Measurements from ENCODE around the gene LMX1B. TPM values are rescaled to one million over a fixed set of nuclear protein-coding genes. Genes with fewer than 3 reads are reported as not detected.

Gene LMX1B
- total RNA-seq, 1 experiment from 2014 or later = not detected

DNA sequence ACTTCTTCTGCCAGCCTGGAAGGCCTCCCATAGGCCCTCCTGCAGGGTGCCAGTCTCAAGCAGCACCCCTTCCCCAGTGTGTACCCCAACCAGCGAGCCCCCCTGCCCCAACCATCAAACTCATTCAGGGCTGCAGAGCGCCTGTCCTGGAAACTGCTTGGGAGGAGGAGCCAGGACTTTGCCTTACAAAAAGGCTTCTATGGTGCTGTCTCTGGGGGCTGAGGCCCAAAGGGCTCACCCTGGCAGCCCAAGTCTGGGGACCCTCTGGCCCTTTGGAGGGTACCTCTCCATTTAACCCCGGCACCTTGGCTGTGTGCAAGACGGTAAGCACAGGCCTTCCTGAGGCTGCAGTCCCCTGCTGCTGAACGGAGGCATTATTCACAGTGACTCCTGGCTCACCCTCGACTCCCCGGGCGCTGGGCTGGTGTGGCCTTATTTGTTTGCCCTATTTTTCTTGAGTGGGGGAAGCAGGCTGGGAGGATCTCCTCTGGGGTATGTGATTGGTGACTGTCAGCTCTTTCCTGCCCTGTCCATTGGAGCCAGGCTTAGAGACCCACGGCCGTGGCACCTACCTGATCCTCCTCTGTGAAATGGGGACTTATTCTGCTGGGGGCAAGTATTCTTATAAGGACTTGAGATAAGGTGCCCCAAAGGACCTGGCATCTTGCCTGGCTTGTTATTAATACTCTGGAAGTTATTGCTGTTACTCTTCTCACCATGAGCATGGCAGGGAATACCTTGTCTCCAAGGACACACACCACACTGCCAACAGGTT is 5.8 kb downstream of the LMX1B start:
- Mint-ChIP-seq H3K4me1 (ENCODE audit: low read depth, unreplicated experiment) (no peaks in the 10 kb centered on the region), H3K9me3 (ENCODE audit: low read depth, unreplicated experiment) (no peaks in the 10 kb centered on the region), H3K27me3 (ENCODE audit: unreplicated experiment) (peaks cover 56% of the 10 kb centered on the region), H3K36me3 (ENCODE audit: insufficient read depth, unreplicated experiment) (peaks cover 2% of the 10 kb centered on the region), H3K27ac (ENCODE audit: unreplicated experiment) (no peak overlapping the region), H3K4me3 (ENCODE audit: low read depth, unreplicated experiment) (no peak overlapping the region)
- TF ChIP-seq, protein P1, sequence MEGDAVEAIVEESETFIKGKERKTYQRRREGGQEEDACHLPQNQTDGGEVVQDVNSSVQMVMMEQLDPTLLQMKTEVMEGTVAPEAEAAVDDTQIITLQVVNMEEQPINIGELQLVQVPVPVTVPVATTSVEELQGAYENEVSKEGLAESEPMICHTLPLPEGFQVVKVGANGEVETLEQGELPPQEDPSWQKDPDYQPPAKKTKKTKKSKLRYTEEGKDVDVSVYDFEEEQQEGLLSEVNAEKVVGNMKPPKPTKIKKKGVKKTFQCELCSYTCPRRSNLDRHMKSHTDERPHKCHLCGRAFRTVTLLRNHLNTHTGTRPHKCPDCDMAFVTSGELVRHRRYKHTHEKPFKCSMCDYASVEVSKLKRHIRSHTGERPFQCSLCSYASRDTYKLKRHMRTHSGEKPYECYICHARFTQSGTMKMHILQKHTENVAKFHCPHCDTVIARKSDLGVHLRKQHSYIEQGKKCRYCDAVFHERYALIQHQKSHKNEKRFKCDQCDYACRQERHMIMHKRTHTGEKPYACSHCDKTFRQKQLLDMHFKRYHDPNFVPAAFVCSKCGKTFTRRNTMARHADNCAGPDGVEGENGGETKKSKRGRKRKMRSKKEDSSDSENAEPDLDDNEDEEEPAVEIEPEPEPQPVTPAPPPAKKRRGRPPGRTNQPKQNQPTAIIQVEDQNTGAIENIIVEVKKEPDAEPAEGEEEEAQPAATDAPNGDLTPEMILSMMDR (IDR thresholded peaks at IDR 0.05; ENCODE audit: unreplicated experiment) = no peak
- intact Hi-C loops (cut with micrococcal nuclease; ENCODE audit: unreplicated experiment) = no loop called here
- CTCF ChIA-PET = no interaction called here
- no TSS peak for BruUV-seq (replicated peaks)
- DNase-seq = no peak

DNA sequence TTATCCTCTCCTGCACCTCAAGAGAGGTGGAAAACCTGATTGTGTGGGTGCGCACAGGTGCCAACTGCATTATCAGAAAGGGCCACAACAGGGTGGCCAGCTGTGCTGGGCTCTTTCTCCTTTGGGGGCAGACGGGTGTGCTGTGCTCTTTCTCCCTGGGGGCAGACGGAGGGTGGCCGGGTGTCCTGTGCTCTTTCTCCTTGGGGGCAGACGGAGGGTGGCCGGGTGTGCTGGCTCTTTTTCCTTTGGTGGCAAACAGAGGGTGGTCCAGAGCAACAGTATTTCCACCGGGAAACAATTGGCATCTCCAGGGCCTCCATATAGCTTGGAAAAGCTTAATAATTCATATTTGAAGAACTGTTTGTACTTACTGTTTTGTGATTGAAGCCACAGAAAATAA is 6.8 kb downstream of the LMX1B start:
- Mint-ChIP-seq H3K27me3 (ENCODE audit: unreplicated experiment) (peaks cover 63% of the 10 kb centered on the region), H3K36me3 (ENCODE audit: insufficient read depth, unreplicated experiment) (no peaks in the 10 kb centered on the region), H3K9me3 (ENCODE audit: low read depth, unreplicated experiment) (no peaks in the 10 kb centered on the region), H3K4me1 (ENCODE audit: low read depth, unreplicated experiment) (no peaks in the 10 kb centered on the region), H3K27ac (ENCODE audit: unreplicated experiment) (no peak overlapping the region), H3K4me3 (ENCODE audit: low read depth, unreplicated experiment) (no peak overlapping the region)
- no peak for DNase-seq
- no TSS peak for BruUV-seq (replicated peaks)
- CTCF ChIA-PET = interaction anchor here (0.7 kb wide), 1 partner anchor 18 kb away, joined by 3 read pairs; no protein-coding TSS in a partner anchor
- intact Hi-C loops (cut with micrococcal nuclease; ENCODE audit: unreplicated experiment) = no loop called here
- TF ChIP-seq, protein P1 (IDR thresholded peaks at IDR 0.05; ENCODE audit: unreplicated experiment) = no peak

DNA sequence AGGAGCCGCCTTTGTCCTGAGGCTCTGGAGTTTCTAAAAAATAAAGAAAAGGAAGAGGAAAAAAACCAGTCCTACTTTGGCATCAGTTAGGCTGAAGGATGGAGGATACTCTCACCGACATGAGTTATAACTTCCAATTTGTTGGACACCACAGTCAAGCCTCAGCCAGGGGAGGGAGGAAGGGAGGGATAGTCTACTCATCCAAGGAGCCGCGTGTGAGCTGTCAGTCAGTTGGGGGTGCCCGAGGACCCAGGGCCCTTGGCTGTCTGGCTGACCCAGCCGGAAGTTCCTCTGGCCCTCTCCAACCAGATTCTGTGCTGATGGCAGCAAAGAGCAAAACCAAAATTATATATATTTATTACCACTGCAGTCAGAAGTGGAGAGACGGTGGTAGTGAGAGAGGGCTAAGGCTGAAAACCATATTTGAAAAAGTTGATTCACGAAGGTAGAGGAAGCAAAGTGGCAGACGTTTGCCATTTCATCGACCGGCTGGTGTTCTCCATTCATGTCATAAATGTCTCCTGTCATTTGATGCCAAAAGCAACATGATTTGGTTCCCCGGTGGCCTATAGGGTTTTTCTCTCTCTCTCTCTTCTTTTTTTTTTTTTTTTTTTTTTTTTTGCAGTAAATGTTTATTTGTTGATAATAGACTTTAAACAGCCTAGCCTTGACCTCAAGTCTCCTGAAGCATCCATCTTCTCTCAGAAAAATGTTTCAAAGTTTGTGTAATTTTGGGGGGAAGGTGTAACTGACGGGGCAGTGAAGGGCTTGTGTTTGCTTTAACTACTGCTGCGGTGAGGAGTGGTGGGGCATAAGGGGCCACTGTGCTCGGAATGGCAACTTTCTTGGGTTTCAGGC is 7.6 kb downstream of the LMX1B start:
- no peak overlapping the region for H3K4me3 Mint-ChIP-seq (ENCODE audit: low read depth, unreplicated experiment)
- intact Hi-C loops (cut with micrococcal nuclease; ENCODE audit: unreplicated experiment) = no loop called here
- H3K4me1 Mint-ChIP-seq (ENCODE audit: low read depth, unreplicated experiment) = no peaks in the 10 kb centered on the region
- H3K27ac Mint-ChIP-seq (ENCODE audit: unreplicated experiment) = no peak overlapping the region
- no TSS peak for BruUV-seq (replicated peaks)
- no peak for DNase-seq
- peaks cover 7% of the 10 kb centered on the region for H3K36me3 Mint-ChIP-seq (ENCODE audit: insufficient read depth, unreplicated experiment)
- TF ChIP-seq, protein P1 (IDR thresholded peaks at IDR 0.05; ENCODE audit: unreplicated experiment) = no peak
- CTCF ChIA-PET = interaction anchor here (0.7 kb wide), 1 partner anchor 19 kb away, joined by 3 read pairs; no protein-coding TSS in a partner anchor
- H3K27me3 Mint-ChIP-seq (ENCODE audit: unreplicated experiment) = peaks cover 69% of the 10 kb centered on the region
- no peaks in the 10 kb centered on the region for H3K9me3 Mint-ChIP-seq (ENCODE audit: low read depth, unreplicated experiment)

DNA sequence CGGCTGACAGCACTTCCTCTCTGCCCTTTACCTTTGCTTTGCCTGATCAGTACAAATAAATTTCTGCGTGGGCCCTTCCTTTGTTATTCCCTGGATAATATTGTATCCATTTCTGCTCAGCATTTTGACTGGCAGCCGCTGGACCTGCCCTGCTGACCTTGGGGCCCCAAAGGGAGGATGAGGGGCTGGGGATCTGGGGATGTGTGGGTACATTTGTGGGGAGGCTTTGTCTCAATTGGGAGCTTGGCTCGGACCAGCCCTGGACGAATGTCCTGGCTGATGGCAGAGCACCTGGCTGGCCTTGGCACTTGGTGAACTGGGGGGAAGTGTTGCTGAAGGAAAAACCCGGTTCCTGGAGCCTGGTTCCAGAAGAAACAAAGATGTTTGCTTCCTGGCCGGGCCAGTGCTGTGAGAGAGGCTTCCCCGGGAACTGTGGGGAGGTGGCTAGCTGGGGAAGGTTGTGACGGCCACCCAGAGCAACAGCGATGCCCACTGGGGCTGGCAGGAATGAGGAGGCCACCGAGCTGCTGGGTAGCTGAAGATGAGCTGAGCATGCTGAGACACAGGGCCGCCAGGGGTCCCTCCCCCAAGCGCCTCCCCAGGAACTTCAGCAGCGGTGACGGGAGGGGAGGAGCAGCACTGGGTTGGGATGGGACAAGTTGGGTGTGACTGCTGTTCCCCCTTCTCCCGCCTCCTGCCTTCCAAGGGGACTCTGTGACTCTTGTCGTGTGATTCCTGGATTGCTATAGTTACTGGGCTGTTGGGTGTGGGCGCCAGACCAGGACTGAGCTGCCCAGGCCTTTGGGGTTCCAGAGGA is 8.4 kb downstream of the LMX1B start:
- CTCF ChIA-PET = interaction anchor here (0.6 kb wide), 1 partner anchor 9 kb away, joined by 3 read pairs; no protein-coding TSS in a partner anchor
- DNase-seq = no peak
- TF ChIP-seq, protein P1 (IDR thresholded peaks at IDR 0.05; ENCODE audit: unreplicated experiment) = no peak
- no peaks in the 10 kb centered on the region for H3K9me3 Mint-ChIP-seq (ENCODE audit: low read depth, unreplicated experiment)
- intact Hi-C loops (cut with micrococcal nuclease; ENCODE audit: unreplicated experiment) = no loop called here
- no TSS peak for BruUV-seq (replicated peaks)
- H3K27ac Mint-ChIP-seq (ENCODE audit: unreplicated experiment) = no peak overlapping the region
- peaks cover 69% of the 10 kb centered on the region for H3K27me3 Mint-ChIP-seq (ENCODE audit: unreplicated experiment)
- no peaks in the 10 kb centered on the region for H3K4me1 Mint-ChIP-seq (ENCODE audit: low read depth, unreplicated experiment)
- H3K4me3 Mint-ChIP-seq (ENCODE audit: low read depth, unreplicated experiment) = no peak overlapping the region
- peaks cover 7% of the 10 kb centered on the region for H3K36me3 Mint-ChIP-seq (ENCODE audit: insufficient read depth, unreplicated experiment)

Measured in Calu3 (cell line).